Measurements from ENCODE around the gene OLFML1. TPM values are rescaled to one million over a fixed set of nuclear protein-coding genes. Genes with fewer than 3 reads are reported as not detected.

The OLFML1 gene
- total RNA-seq, 3 donors from 2014 or later (not counting 1 experiment from before 2014, with no cell fraction given), result not detected

- no peak for DNase-seq
- Mint-ChIP-seq H3K27me3 (ENCODE audit: low read depth in 2 of 2) (no peaks in the 10 kb centered on the region), H3K4me1 (no peaks in the 10 kb centered on the region), H3K27ac (no peak overlapping the region), H3K9me3 (no peaks in the 10 kb centered on the region), H3K36me3 (no peaks in the 10 kb centered on the region), H3K4me3 (no peak overlapping the region)
- Histone ChIP-seq H3K4me3 (ENCODE audit: low read length) (no peak overlapping the region), H3K9me3 (ENCODE audit: control insufficient read depth, insufficient read depth, low read length) (no peaks in the 10 kb centered on the region), H3K27ac (ENCODE audit: low read length) (no peak overlapping the region), H3K27me3 (ENCODE audit: control insufficient read depth, insufficient read depth, low read length) (no peaks in the 10 kb centered on the region), H3K36me3 (ENCODE audit: control insufficient read depth, insufficient read depth, low read length) (no peaks in the 10 kb centered on the region), H3K4me1 (ENCODE audit: control insufficient read depth, insufficient read depth, low read length) (no peaks in the 10 kb centered on the region)
- intact Hi-C loops (cut with micrococcal nuclease), result no loop called here
- no peak for ATAC-seq
- WGBS (ENCODE audit: insufficient coverage), result no CpG with 5 or more reads among the region's 1 CpG
- no peak for TF ChIP-seq CTCF (IDR thresholded peaks at IDR 0.05)
Observed at GRCh38 chr11:7488681-7489080, 3.4 kb downstream of the OLFML1 start.

GRCh38 chr11:7489376-7489775, 4.1 kb downstream of the OLFML1 start:
- Mint-ChIP-seq H3K4me1 (no peaks in the 10 kb centered on the region), H3K36me3 (no peaks in the 10 kb centered on the region), H3K9me3 (no peaks in the 10 kb centered on the region), H3K27ac (no peak overlapping the region), H3K4me3 (no peak overlapping the region), H3K27me3 (ENCODE audit: low read depth in 2 of 2) (no peaks in the 10 kb centered on the region)
- Histone ChIP-seq H3K36me3 (ENCODE audit: control insufficient read depth, insufficient read depth, low read length) (no peaks in the 10 kb centered on the region), H3K27me3 (ENCODE audit: control insufficient read depth, insufficient read depth, low read length) (no peaks in the 10 kb centered on the region), H3K9me3 (ENCODE audit: control insufficient read depth, insufficient read depth, low read length) (no peaks in the 10 kb centered on the region), H3K4me3 (ENCODE audit: low read length) (no peak overlapping the region), H3K27ac (ENCODE audit: low read length) (no peak overlapping the region), H3K4me1 (ENCODE audit: control insufficient read depth, insufficient read depth, low read length) (no peaks in the 10 kb centered on the region)
- DNase-seq (no peak), ATAC-seq (no peak)
- intact Hi-C loops (cut with micrococcal nuclease), result no loop called here
- TF ChIP-seq CTCF (IDR thresholded peaks at IDR 0.05), result no peak
- WGBS (ENCODE audit: insufficient coverage), result 89% methylated on average over 2 of the region's 2 CpGs

GRCh38 chr11:7490054-7490453, 4.7 kb downstream of the OLFML1 start:
- no peak for TF ChIP-seq CTCF (IDR thresholded peaks at IDR 0.05)
- Mint-ChIP-seq H3K27ac (no peak overlapping the region), H3K36me3 (no peaks in the 10 kb centered on the region), H3K4me1 (no peaks in the 10 kb centered on the region), H3K9me3 (no peaks in the 10 kb centered on the region), H3K27me3 (ENCODE audit: low read depth in 2 of 2) (no peaks in the 10 kb centered on the region), H3K4me3 (no peak overlapping the region)
- Histone ChIP-seq H3K4me3 (ENCODE audit: low read length) (no peak overlapping the region), H3K4me1 (ENCODE audit: control insufficient read depth, insufficient read depth, low read length) (no peaks in the 10 kb centered on the region), H3K27ac (ENCODE audit: low read length) (no peak overlapping the region), H3K9me3 (ENCODE audit: control insufficient read depth, insufficient read depth, low read length) (no peaks in the 10 kb centered on the region), H3K36me3 (ENCODE audit: control insufficient read depth, insufficient read depth, low read length) (no peaks in the 10 kb centered on the region), H3K27me3 (ENCODE audit: control insufficient read depth, insufficient read depth, low read length) (no peaks in the 10 kb centered on the region)
- intact Hi-C loops (cut with micrococcal nuclease), result no loop called here
- WGBS (ENCODE audit: insufficient coverage), result 95% methylated on average over 4 of the region's 4 CpGs
- DNase-seq (no peak), ATAC-seq (no peak)

DNA sequence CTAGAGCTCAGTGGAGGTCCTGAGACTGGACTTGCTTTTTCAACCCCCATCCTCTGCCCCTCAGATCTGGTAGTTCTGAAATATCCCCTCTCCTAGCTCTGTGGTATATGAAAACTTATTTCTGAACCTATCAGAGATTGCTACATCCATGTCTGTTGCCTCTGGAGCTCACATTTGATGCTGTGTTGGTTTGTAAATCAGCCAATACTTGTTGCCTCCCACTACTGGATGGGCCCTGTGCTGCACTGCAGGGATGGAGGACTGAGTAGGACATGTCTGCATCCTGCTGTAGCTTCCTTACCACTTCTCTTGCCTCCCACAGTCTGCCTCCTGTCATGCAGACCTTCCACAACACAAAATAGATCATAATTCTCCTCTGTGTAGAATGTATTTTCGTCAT, 5.2 kb downstream of the OLFML1 start:
- no peaks in the 10 kb centered on the region for H3K36me3 Mint-ChIP-seq
- 89% methylated on average over 1 of the region's 1 CpG for WGBS (ENCODE audit: insufficient coverage)
- Histone ChIP-seq H3K27me3 (ENCODE audit: control insufficient read depth, insufficient read depth, low read length) (no peaks in the 10 kb centered on the region), H3K4me3 (ENCODE audit: low read length) (no peak overlapping the region), H3K36me3 (ENCODE audit: control insufficient read depth, insufficient read depth, low read length) (no peaks in the 10 kb centered on the region), H3K27ac (ENCODE audit: low read length) (no peak overlapping the region), H3K9me3 (ENCODE audit: control insufficient read depth, insufficient read depth, low read length) (no peaks in the 10 kb centered on the region), H3K4me1 (ENCODE audit: control insufficient read depth, insufficient read depth, low read length) (no peaks in the 10 kb centered on the region)
- no peak for ATAC-seq
- peaks cover 0 to under 1% of the 10 kb centered on the region in 2 donors for H3K4me1 Mint-ChIP-seq
- H3K27me3 Mint-ChIP-seq (ENCODE audit: low read depth in 2 of 2), result no peaks in the 10 kb centered on the region
- DNase-seq, result no peak
- no peaks in the 10 kb centered on the region for H3K9me3 Mint-ChIP-seq
- intact Hi-C loops (cut with micrococcal nuclease), result no loop called here
- H3K4me3 Mint-ChIP-seq, result no peak overlapping the region
- no peak for TF ChIP-seq CTCF (IDR thresholded peaks at IDR 0.05)
- no peak overlapping the region for H3K27ac Mint-ChIP-seq

All from natural killer cell (primary cell).